ENCODE measurements around the gene KDR. TPM values are rescaled to one million over a fixed set of nuclear protein-coding genes. Genes with fewer than 3 reads are reported as not detected.

KDR gene
- total and polyA plus RNA-seq, 9 of the 15 experiments (the other 6 are each of a cell fraction or from before 2014, with no cell fraction given): 0.13 TPM; not detected in 8

- TF ChIP-seq ZNF740 (CRISPR knock-in tag; IDR thresholded peaks at IDR 0.05): no peak
- TF ChIP-seq ZNF740 (tag; IDR thresholded peaks at IDR 0.05): no peak
Observed at GRCh38 chr4:55082756-55083155, 42.6 kb downstream of the KDR start (continued).

- no peaks in the 10 kb centered on the region for H3K79me2 ChIP-seq (ENCODE audit: control insufficient read depth, insufficient read depth, low read length)
- H3K9ac ChIP-seq (ENCODE audit: insufficient read depth in 1 of 2, low read depth in 2 of 2, low read length in 2 of 2): no peak overlapping the region
- no peaks in the 10 kb centered on the region for H4K20me1 ChIP-seq (replicated peaks; ENCODE audit: control insufficient read depth, insufficient read depth, low read length)
- in situ Hi-C loops (cut with MboI) (no loop called here), intact Hi-C loops (cut with micrococcal nuclease) (no loop called here)
- CTCF ChIA-PET (ENCODE audit: low intra/inter-chr PET ratio): no interaction called here
- no peaks in the 10 kb centered on the region for H3K4me1 ChIP-seq (replicated peaks in 1 of 2; ENCODE audit: control insufficient read depth in 2 of 2, insufficient read depth in 2 of 2, low read length in 2 of 2)
- no peaks in the 10 kb centered on the region for H3K9me1 ChIP-seq (ENCODE audit: control insufficient read depth, insufficient read depth, low read length)
- POLR2A ChIA-PET: no interaction called here
- H2AFZ ChIP-seq (ENCODE audit: low read depth, low read length): no peak overlapping the region
- no peak overlapping the region for H3K27ac ChIP-seq (ENCODE audit: extremely low read depth, low read depth, low read length)
- no peak for ATAC-seq
- 0% methylated on average over 9 of the region's 9 CpGs for WGBS (ENCODE audit: insufficient coverage, low coverage, missing lambda C conversion rate)
- no peaks in the 10 kb centered on the region for H3K36me3 ChIP-seq (ENCODE audit: control insufficient read depth, insufficient read depth, low read length)
- no peak overlapping the region for H3K4me2 ChIP-seq (ENCODE audit: insufficient read depth, low read length)
- no peaks in the 10 kb centered on the region for H3K9me3 ChIP-seq (replicated peaks; ENCODE audit: control insufficient read depth, insufficient read depth, low read depth, low read length)
- no peak for DNase-seq (ENCODE audit: extremely low read depth in 1 of 4, low spot score in 3 of 4)
- no peak for TF ChIP-seq NR1H2 (CRISPR knock-in tag; IDR thresholded peaks at IDR 0.05)
- TF ChIP-seq SOX6 (IDR thresholded peaks at IDR 0.05): no peak
- no peak for TF ChIP-seq ARID3A (IDR thresholded peaks at IDR 0.05; ENCODE audit: borderline replicate concordance, low read depth, low read length)
- no peak for TF ChIP-seq FOSL1 (tag; conservative IDR thresholded peaks at IDR 0.05)
- TF ChIP-seq ELK1 (CRISPR knock-in tag; IDR thresholded peaks at IDR 0.05): no peak
- TF ChIP-seq ZNF696 (CRISPR knock-in tag; conservative IDR thresholded peaks at IDR 0.05): no peak
- no TSS peak for BruUV-seq (replicated peaks)
- no peak overlapping the region for H3K4me3 ChIP-seq
- peaks cover 16 to 21% of the 10 kb centered on the region in 2 experiments for H3K27me3 ChIP-seq (ENCODE audit: control insufficient read depth in 2 of 2, insufficient read depth in 2 of 2, low read length in 2 of 2)
- FAIRE-seq: no peak
Observed at GRCh38 chr4:55080174-55080865, 45.1 kb downstream of the KDR start.
